ENCODE data around the gene NCOA7.
"Not testable (repeated sequence)": the region's sequence is repeated elsewhere in the genome, so short reads cannot be mapped to it uniquely, and the experiment has no call there.

NCOA7 gene

GRCh38 chr6:125931733-125932450 is 141.1 kb downstream of the NCOA7 start:
- FAIRE-seq (no peak), DNase-seq (ENCODE audit: insufficient read length, low spot score) (no peak)
- TF ChIP-seq CTCF (IDR thresholded peaks at IDR 0.05; ENCODE audit: insufficient read depth, missing control alignments): no peak

DNA sequence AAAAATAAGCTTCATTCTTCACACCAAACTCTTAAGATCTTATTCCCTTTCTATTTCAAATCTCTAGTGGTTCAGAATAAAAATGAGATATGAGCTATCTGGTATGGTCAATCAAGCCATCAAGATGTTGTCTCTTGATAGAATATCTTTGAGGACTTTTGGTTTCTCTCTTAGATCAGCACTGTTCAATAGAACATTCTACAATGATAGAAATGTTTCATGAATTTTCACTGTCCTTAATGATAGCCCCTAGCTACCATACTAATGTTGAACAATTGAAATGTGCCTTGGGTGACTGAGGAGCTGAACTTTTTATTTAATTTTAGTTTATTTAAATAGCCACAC is 141.7 kb downstream of the NCOA7 start:
- no peak for TF ChIP-seq CTCF (IDR thresholded peaks at IDR 0.05; ENCODE audit: insufficient read depth, missing control alignments)

DNA sequence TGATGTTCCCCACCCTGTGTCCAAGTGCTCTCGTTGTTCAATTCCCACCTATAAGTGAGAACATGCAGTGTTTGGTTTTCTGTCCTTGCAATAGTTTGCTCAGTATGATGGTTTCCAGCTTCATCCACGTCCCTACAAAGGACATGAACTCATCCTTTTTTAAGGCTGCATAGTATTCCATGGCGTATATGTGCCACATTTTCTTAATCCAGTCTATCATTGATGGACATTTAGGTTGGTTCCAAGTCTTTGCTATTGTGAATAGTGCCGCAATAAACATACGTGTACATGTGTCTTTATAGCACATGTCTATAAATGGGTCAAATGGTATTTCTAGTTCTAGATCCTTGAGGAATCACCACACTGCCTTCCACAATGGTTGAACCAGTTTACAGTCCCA is 144.8 kb downstream of the NCOA7 start:
- not testable (repeated sequence) for FAIRE-seq; DNase-seq (ENCODE audit: insufficient read length, low spot score)

More for the DNA sequence above, 141.7 kb downstream of the NCOA7 start:
- DNase-seq (ENCODE audit: insufficient read length, low spot score): no peak
- FAIRE-seq: no peak

DNA sequence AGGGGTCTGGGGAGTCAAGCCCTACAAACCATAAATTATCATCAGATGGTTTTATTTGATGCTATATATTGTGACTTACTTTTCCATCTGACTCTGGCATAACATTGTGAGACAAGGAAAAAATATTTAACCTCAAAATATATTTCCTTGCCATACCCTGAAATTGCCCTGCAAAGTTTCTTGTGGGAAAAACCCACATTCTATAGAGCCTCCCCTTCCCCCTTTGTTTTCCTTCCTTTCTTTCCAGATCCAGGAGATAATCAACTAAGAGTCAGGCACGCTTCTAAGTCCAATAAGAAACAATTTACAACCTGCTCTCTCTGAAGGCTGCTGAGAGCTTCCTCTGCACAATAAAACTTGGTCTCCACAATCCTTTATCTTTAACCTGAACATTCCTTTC is 148.3 kb downstream of the NCOA7 start:
- no peak for TF ChIP-seq CTCF (IDR thresholded peaks at IDR 0.05; ENCODE audit: insufficient read depth, missing control alignments)

GRCh38 chr6:125939791-125940190 is 149.0 kb downstream of the NCOA7 start:
- no peak for FAIRE-seq
- DNase-seq (ENCODE audit: insufficient read length, low spot score): no peak
- no peak for TF ChIP-seq CTCF (IDR thresholded peaks at IDR 0.05; ENCODE audit: insufficient read depth, missing control alignments)

More for the DNA sequence above, 148.3 kb downstream of the NCOA7 start:
- DNase-seq (ENCODE audit: insufficient read length, low spot score) (no peak), FAIRE-seq (no peak)

- no peak for TF ChIP-seq CTCF (IDR thresholded peaks at IDR 0.05; ENCODE audit: insufficient read depth, missing control alignments)
- DNase-seq (ENCODE audit: insufficient read length, low spot score) (no peak), FAIRE-seq (no peak)
Observed at GRCh38 chr6:125940247-125941041, 149.7 kb downstream of the NCOA7 start.

DNA sequence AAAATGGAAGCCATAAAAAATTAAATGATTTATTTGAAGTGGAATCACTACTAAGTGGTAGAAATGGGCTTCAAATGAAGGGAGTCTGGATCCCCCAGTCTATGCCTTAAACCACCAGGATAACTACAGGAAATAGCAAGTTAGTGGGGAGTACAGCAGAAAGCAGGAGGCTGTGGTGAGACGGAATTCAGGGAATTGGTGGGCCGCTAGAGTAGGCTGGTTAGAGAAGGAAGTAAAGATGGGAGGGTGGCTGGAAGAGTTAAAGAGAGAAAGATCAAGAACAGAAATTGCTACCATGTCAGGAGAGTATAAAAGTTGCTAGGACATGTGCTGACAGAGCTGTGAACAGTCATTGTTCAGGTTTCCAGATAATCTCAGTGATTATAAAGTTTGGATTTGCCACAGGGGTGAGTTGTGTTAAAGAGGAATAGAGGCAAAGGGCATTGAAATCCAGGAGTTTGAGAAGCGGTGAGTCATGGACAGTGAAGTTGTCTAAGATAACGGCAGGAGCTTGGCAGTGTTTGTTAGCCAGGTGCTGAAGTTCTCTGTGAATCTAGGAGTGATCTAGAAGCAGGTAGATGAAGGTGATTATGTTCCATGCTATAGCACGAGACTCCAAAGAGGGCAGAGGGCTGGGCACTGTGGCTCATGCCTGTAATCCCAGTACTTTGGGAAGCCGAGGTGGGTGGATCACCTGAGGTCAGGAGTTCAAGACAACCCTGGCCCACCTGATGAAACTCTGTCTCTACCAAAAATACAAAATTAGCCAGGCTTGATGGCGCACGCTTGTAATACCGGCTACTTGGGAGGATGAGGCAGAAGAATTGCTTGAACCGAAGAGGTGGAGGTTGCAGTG is 152.1 kb downstream of the NCOA7 start:
- FAIRE-seq: no peak
- no peak for DNase-seq (ENCODE audit: insufficient read length, low spot score)
- no peak for TF ChIP-seq CTCF (IDR thresholded peaks at IDR 0.05; ENCODE audit: insufficient read depth, missing control alignments)
